K562 (cell line): ENCODE measurements around the gene EFNB3. TPM values are rescaled to one million over a fixed set of nuclear protein-coding genes. Genes with fewer than 3 reads are reported as not detected.
A peak's percentile ranks its signal among the peaks of the same experiment; 100 is the strongest.

Experiments used
- ATF7 ChIP-seq: fragments of 450-650 bp; IDR thresholded peaks from 2 replicates; pipeline ENCODE4 v1.7.1; 2014; ENCODE audit warnings: mild to moderate bottlenecking, moderate library complexity
- GTF2F1 ChIP-seq: IDR thresholded peaks from 2 replicates; pipeline ENCODE4 v1.6.1; 2011; ENCODE audit warnings: low read depth, low read length, improper control_type of control experiment
- IFI16 ChIP-seq: fragments of 250-450 bp; sonication (Bioruptor Pico); IDR thresholded peaks from 2 replicates; pipeline ENCODE4 v2.1.2; 2022; ENCODE audit warnings: mild to moderate bottlenecking, inconsistent platforms
- MAX ChIP-seq: sonication (generic); formaldehyde crosslinking; IDR thresholded peaks from 2 replicates; pipeline ENCODE4 v1.9.0; 2022; ENCODE audit warnings: mild to moderate bottlenecking, missing genetic modification reagents
- NRF1 ChIP-seq, 2 experiments: fragments of 450-650 bp; IDR thresholded peaks in 1 of 2; conservative IDR thresholded peaks in 1 of 2; 2 replicates each; pipeline ENCODE4 v1.6.1; 2014; ENCODE audit warnings: mild to moderate bottlenecking in 2 of 2
- PREB ChIP-seq: sonication (generic); formaldehyde crosslinking; IDR thresholded peaks from 2 replicates; pipeline ENCODE4 v1.8.1; 2023; ENCODE audit warnings: mild to moderate bottlenecking, missing genetic modification reagents
- PTRF ChIP-seq: fragments of 450-650 bp; IDR thresholded peaks from 2 replicates; pipeline ENCODE4 v1.6.1; 2016; ENCODE audit warnings: mild to moderate bottlenecking, missing genetic modification characterization, missing compliant biosample characterization
- RB1 ChIP-seq: fragments of 450-650 bp; IDR thresholded peaks from 2 replicates; pipeline ENCODE4 v1.6.1; 2017; ENCODE audit warnings: low read depth, mild to moderate bottlenecking
- SAP30 ChIP-seq: fragments of 200-600 bp; sonication (generic); IDR thresholded peaks from 2 replicates; pipeline ENCODE4 v1.6.1; 2012; ENCODE audit warnings: borderline replicate concordance, low read depth, mild to moderate bottlenecking, moderate library complexity, low read length, control low read depth, inconsistent platforms; ENCODE audit not compliant: insufficient read depth, poor library complexity, severe bottlenecking
- SIX5 ChIP-seq, 2 experiments: IDR thresholded peaks; 2 replicates each; pipeline ENCODE4 v1.6.1; 2011; ENCODE audit warnings: low read length in 2 of 2, borderline replicate concordance in 1 of 2, low read depth in 1 of 2, mild to moderate bottlenecking in 1 of 2, moderate library complexity in 1 of 2; ENCODE audit not compliant: insufficient read depth in 1 of 2
- SMC3 ChIP-seq: conservative IDR thresholded peaks from 2 replicates; pipeline ENCODE4 v1.6.1; 2011; ENCODE audit warnings: low read depth, low read length, improper control_type of control experiment; ENCODE audit not compliant: insufficient read depth
- TBL1XR1 ChIP-seq, 2 experiments: IDR thresholded peaks; 2 replicates each; pipeline ENCODE4 v1.6.1; 2012; ENCODE audit warnings: improper control_type of control experiment in 2 of 2, low read length in 2 of 2, mild to moderate bottlenecking in 1 of 2
- ZFP36 ChIP-seq: fragments of 150-350 bp; IDR thresholded peaks from 2 replicates; pipeline ENCODE4 v1.6.1; 2018; ENCODE audit warnings: low read length, low read depth; ENCODE audit not compliant: partially characterized antibody
- ZFX ChIP-seq: sonication (generic); formaldehyde crosslinking; IDR thresholded peaks from 2 replicates; pipeline ENCODE4 v1.8.0; 2022; ENCODE audit warnings: mild to moderate bottlenecking, missing genetic modification reagents, moderate library complexity
- ZNF146 ChIP-seq: IDR thresholded peaks from one replicate; pipeline ENCODE4 v1.6.1; 2018; ENCODE audit warnings: missing compliant biosample characterization; ENCODE audit not compliant: unreplicated experiment
- ZNF318 ChIP-seq, 2 experiments: fragments of 450-650 bp; IDR thresholded peaks; 2 replicates each; pipeline ENCODE4 v1.6.1; 2016; ENCODE audit warnings: mild to moderate bottlenecking in 2 of 2, borderline replicate concordance in 1 of 2, low read depth in 1 of 2, moderate library complexity in 1 of 2
- ZZZ3 ChIP-seq: fragments of 450-650 bp; IDR thresholded peaks from 2 replicates; pipeline ENCODE4 v1.6.1; 2016; ENCODE audit warnings: antibody characterized with exemption, mild to moderate bottlenecking, moderate library complexity
- polyA plus RNA-seq, 8 experiments: library from polyadenylated mRNA; depleted of rRNA in 4 of 8; stranded (reverse) in 5 of 8; unstranded in 3 of 8; fragments of >200 nt; fragmentation: Nextera tagmentation in 2 of 8; fragmentation: Illumina TruSeq in 1 of 8; extraction: Ambion mirVana in 2 of 8; extraction: Trizol in 1 of 8; gene quantifications; 2 replicates each; pipeline versions ENCODE4 v1.2.1 to v1.2.3, GENCODE V29; 2011 to 2014; ENCODE audit warnings: inconsistent platforms in 1 of 8, missing spikeins in 1 of 8
- total RNA-seq, 7 experiments: library from RNA; depleted of rRNA in 6 of 7; stranded (reverse); fragments of >200 nt in 6 of 7; fragmentation: Illumina TruSeq in 2 of 7; extraction: Trizol in 2 of 7; gene quantifications; 2 replicates each; pipeline versions ENCODE4 v1.2.1 to v1.2.3, GENCODE V29; 2011 to 2021; ENCODE audit warnings: low replicate concordance in 1 of 7

The EFNB3 gene
- total and polyA plus RNA-seq, 9 of the 15 experiments (the other 6 are each of a cell fraction or from before 2014, with no cell fraction given), result not detected

GRCh38 chr17:7687908-7688807 lies 16.8 kb upstream of the EFNB3 start, which contains the start of gene WRAP53 (continued):
- no peak for TF ChIP-seq ZNF318 (IDR thresholded peaks at IDR 0.05; ENCODE audit: borderline replicate concordance in 1 of 2, low read depth in 1 of 2)
- TF ChIP-seq NRF1 (conservative IDR thresholded peaks at IDR 0.05 in 1 of 2, IDR thresholded peaks at IDR 0.05 in 1 of 2), result peak in 1 of 2 experiments; percentile 52; a peak in 3 of 4 replicates
- TF ChIP-seq SMC3, result peak; percentile 65; the same call in 1 of the 2 replicates
- peak; percentile 30; the same call in 1 of the 2 replicates for TF ChIP-seq ATF7
- no peak for TF ChIP-seq ZFP36
- TF ChIP-seq GTF2F1, result no peak
- no peak for TF ChIP-seq PTRF (tag)
- TF ChIP-seq IFI16 (CRISPR knock-in tag), result no peak
- no peak for TF ChIP-seq SAP30
- TF ChIP-seq MAX (CRISPR knock-in tag), result no peak
- TF ChIP-seq RB1, result peak; percentile 33; the same call in 1 of the 2 replicates
- peak; percentile 82 to 85; a peak in 3 of 4 replicates for TF ChIP-seq SIX5 (IDR thresholded peaks at IDR 0.05; ENCODE audit: borderline replicate concordance in 1 of 2, insufficient read depth in 1 of 2, low read depth in 1 of 2, low read length in 2 of 2)
- TF ChIP-seq ZZZ3, result no peak
- TF ChIP-seq TBL1XR1 (IDR thresholded peaks at IDR 0.05; ENCODE audit: low read length in 2 of 2), result no peak
- TF ChIP-seq ZFX (CRISPR knock-in tag), result no peak
- no peak for TF ChIP-seq ZNF146
- no peak for TF ChIP-seq PREB (CRISPR knock-in tag)
